Activated T-cell treated with anti-CD3 and anti-CD28 coated beads for 24 hours (primary cell): ENCODE measurements around the gene SPOCK3.
"Not testable (repeated sequence)": the region's sequence is repeated elsewhere in the genome, so short reads cannot be mapped to it uniquely, and the experiment has no call there.

Experiments
- DNase-seq: peaks from one replicate; pipeline ENCODE4 v3.0.0-alpha.2; 2020; ENCODE audit warnings: low read depth

Gene SPOCK3

GRCh38 chr4:166823126-166823525 lies 411.2 kb downstream of the SPOCK3 start:
- DNase-seq, result no peak

GRCh38 chr4:166822386-166822785 lies 411.9 kb downstream of the SPOCK3 start:
- no peak for DNase-seq

- no peak for DNase-seq
These were observed 417.4 kb downstream of the SPOCK3 start for GRCh38 chr4:166816890-166817289.

- no peak for DNase-seq
These were observed 425.9 kb downstream of the SPOCK3 start for GRCh38 chr4:166808380-166808779.

GRCh38 chr4:166802346-166802745 lies 431.9 kb downstream of the SPOCK3 start:
- no peak for DNase-seq

GRCh38 chr4:166798126-166798525 lies 436.2 kb downstream of the SPOCK3 start:
- DNase-seq, result no peak

- DNase-seq, result no peak
These were observed 456.5 kb downstream of the SPOCK3 start for GRCh38 chr4:166777760-166778159.

GRCh38 chr4:166763018-166763417 lies 471.3 kb downstream of the SPOCK3 start:
- no peak for DNase-seq

- DNase-seq, result no peak
These were observed 492.6 kb downstream of the SPOCK3 start for GRCh38 chr4:166741742-166742141.

GRCh38 chr4:166739215-166739614 lies 495.1 kb downstream of the SPOCK3 start:
- not testable (repeated sequence) for DNase-seq

GRCh38 chr4:166737430-166737829 lies 496.9 kb downstream of the SPOCK3 start:
- no peak for DNase-seq

- DNase-seq, result no peak
These were observed 498.7 kb downstream of the SPOCK3 start for GRCh38 chr4:166735553-166735952.

GRCh38 chr4:166734797-166735196 lies 499.5 kb downstream of the SPOCK3 start:
- DNase-seq, result no peak

GRCh38 chr4:166733686-166734085 lies 500.6 kb downstream of the SPOCK3 start:
- no peak for DNase-seq

GRCh38 chr4:166726832-166727231 lies 507.5 kb downstream of the SPOCK3 start:
- DNase-seq, result no peak

GRCh38 chr4:166724369-166724768 lies 509.9 kb downstream of the SPOCK3 start:
- DNase-seq, result no peak

GRCh38 chr4:166723532-166724140 lies 510.7 kb downstream of the SPOCK3 start:
- DNase-seq, result no peak

- DNase-seq, result not testable (repeated sequence)
These were observed 518.3 kb downstream of the SPOCK3 start for GRCh38 chr4:166715748-166716713.

GRCh38 chr4:166700592-166700991 lies 533.7 kb downstream of the SPOCK3 start:
- no peak for DNase-seq

- DNase-seq, result no peak
These were observed 545.5 kb downstream of the SPOCK3 start for GRCh38 chr4:166688835-166689234.

GRCh38 chr4:166687828-166688227 lies 546.5 kb downstream of the SPOCK3 start:
- no peak for DNase-seq
